ENCODE measurements around the gene TWF2. TPM values are rescaled to one million over a fixed set of nuclear protein-coding genes. Genes with fewer than 3 reads are reported as not detected.

Gene TWF2
- total and polyA plus RNA-seq, 2 of the 13 experiments (the other 11 are each of a cell fraction or from before 2014, with no cell fraction given), result 45.5 to 108 TPM

DNA sequence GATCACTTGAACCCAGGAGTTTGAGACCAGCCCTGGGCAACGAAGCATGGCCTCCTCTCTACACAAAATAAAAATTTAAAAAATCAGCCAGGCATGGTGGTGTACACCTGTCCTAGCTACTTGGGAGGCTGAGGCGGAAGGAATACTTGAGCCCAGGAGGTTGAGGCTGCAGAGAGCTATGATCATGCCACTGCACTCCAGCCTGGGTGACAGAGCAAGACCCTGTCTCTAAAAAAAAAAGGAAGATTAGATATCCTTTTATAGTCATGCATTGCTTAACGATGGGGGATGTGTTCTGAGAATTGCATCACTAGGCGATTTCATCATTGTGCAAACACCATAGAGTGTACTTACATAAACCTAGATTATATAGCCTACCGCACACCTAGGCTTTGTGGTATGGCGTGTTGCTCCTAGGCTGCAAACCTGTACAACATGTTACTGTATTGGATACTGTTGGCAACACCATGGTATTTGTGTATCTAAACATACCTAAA lies 28.4 kb downstream of the TWF2 start (continued):
- TF ChIP-seq, protein P1, sequence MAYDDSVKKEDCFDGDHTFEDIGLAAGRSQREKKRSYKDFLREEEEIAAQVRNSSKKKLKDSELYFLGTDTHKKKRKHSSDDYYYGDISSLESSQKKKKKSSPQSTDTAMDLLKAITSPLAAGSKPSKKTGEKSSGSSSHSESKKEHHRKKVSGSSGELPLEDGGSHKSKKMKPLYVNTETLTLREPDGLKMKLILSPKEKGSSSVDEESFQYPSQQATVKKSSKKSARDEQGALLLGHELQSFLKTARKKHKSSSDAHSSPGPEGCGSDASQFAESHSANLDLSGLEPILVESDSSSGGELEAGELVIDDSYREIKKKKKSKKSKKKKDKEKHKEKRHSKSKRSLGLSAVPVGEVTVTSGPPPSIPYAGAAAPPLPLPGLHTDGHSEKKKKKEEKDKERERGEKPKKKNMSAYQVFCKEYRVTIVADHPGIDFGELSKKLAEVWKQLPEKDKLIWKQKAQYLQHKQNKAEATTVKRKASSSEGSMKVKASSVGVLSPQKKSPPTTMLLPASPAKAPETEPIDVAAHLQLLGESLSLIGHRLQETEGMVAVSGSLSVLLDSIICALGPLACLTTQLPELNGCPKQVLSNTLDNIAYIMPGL (CRISPR knock-in tag; IDR thresholded peaks at IDR 0.05; ENCODE audit: borderline replicate concordance in 1 of 2, low read depth in 1 of 2), result 0 out of 4 replicates have a peak, but pooled peaks of 1 of the 2 experiments have one; percentile 38
- TF ChIP-seq ZBTB7B (CRISPR knock-in tag; IDR thresholded peaks at IDR 0.05) (peak; percentile 84; the same call in 1 of the 2 replicates), KDM2A (CRISPR knock-in tag; IDR thresholded peaks at IDR 0.05; ENCODE audit: borderline replicate concordance, low read depth) (no peak), MED8 (CRISPR knock-in tag; IDR thresholded peaks at IDR 0.05; ENCODE audit: insufficient replicate concordance) (peak; percentile 32), ZNF124 (CRISPR knock-in tag; IDR thresholded peaks at IDR 0.05) (peak; percentile 55; the same call in 1 of the 2 replicates), DMAP1 (CRISPR knock-in tag; IDR thresholded peaks at IDR 0.05) (peak; percentile 72), SRY (CRISPR knock-in tag; IDR thresholded peaks at IDR 0.05) (no peak; the same call in 1 of the 2 replicates), PITX1 (CRISPR knock-in tag; IDR thresholded peaks at IDR 0.05) (peak; percentile 91), ZNF138 (CRISPR knock-in tag; IDR thresholded peaks at IDR 0.05; ENCODE audit: low read depth) (no peak), ZEB1 (IDR thresholded peaks at IDR 0.05; ENCODE audit: insufficient replicate concordance, low read depth) (no peak), GTF2F1 (IDR thresholded peaks at IDR 0.05; ENCODE audit: low read length) (no peak), PAF1 (CRISPR knock-in tag; IDR thresholded peaks at IDR 0.05) (no peak), ZNF674 (CRISPR knock-in tag; IDR thresholded peaks at IDR 0.05; ENCODE audit: low read depth) (no peak), ZNF841 (CRISPR knock-in tag; IDR thresholded peaks at IDR 0.05; ENCODE audit: borderline replicate concordance) (no peak)
- TF ChIP-seq, protein P2, sequence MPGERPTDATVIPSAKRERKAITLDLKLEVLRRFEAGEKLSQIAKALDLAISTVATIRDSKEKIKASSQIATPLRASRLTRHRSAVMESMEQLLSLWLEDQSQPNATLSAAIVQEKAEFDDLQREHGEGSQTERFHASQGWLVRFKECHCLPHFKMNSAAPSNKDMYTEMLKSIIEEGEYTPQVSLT (CRISPR knock-in tag; IDR thresholded peaks at IDR 0.05; ENCODE audit: borderline replicate concordance, low read depth), result no peak
- TF ChIP-seq, protein P3, sequence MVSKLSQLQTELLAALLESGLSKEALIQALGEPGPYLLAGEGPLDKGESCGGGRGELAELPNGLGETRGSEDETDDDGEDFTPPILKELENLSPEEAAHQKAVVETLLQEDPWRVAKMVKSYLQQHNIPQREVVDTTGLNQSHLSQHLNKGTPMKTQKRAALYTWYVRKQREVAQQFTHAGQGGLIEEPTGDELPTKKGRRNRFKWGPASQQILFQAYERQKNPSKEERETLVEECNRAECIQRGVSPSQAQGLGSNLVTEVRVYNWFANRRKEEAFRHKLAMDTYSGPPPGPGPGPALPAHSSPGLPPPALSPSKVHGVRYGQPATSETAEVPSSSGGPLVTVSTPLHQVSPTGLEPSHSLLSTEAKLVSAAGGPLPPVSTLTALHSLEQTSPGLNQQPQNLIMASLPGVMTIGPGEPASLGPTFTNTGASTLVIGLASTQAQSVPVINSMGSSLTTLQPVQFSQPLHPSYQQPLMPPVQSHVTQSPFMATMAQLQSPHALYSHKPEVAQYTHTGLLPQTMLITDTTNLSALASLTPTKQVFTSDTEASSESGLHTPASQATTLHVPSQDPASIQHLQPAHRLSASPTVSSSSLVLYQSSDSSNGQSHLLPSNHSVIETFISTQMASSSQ (IDR thresholded peaks at IDR 0.05; ENCODE audit: low read depth), result peak; percentile 59
- TF ChIP-seq, protein P3 (CRISPR knock-in tag; IDR thresholded peaks at IDR 0.05; ENCODE audit: borderline replicate concordance), result peak; percentile 75; the same call in 1 of the 2 replicates
- TF ChIP-seq, protein P4, sequence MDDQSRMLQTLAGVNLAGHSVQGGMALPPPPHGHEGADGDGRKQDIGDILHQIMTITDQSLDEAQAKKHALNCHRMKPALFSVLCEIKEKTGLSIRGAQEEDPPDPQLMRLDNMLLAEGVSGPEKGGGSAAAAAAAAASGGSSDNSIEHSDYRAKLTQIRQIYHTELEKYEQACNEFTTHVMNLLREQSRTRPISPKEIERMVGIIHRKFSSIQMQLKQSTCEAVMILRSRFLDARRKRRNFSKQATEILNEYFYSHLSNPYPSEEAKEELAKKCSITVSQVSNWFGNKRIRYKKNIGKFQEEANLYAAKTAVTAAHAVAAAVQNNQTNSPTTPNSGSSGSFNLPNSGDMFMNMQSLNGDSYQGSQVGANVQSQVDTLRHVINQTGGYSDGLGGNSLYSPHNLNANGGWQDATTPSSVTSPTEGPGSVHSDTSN (CRISPR knock-in tag; IDR thresholded peaks at IDR 0.05; ENCODE audit: borderline replicate concordance), result no peak
- TF ChIP-seq, protein P5, sequence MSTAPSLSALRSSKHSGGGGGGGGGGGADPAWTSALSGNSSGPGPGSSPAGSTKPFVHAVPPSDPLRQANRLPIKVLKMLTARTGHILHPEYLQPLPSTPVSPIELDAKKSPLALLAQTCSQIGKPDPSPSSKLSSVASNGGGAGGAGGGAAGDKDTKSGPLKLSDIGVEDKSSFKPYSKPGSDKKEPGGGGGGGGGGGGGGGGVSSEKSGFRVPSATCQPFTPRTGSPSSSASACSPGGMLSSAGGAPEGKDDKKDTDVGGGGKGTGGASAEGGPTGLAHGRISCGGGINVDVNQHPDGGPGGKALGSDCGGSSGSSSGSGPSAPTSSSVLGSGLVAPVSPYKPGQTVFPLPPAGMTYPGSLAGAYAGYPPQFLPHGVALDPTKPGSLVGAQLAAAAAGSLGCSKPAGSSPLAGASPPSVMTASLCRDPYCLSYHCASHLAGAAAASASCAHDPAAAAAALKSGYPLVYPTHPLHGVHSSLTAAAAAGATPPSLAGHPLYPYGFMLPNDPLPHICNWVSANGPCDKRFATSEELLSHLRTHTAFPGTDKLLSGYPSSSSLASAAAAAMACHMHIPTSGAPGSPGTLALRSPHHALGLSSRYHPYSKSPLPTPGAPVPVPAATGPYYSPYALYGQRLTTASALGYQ (CRISPR knock-in tag; IDR thresholded peaks at IDR 0.05), result peak; percentile 68; the same call in 1 of the 2 replicates
